Heart left ventricle (tissue), 16 donors: ENCODE results near the gene LRRC26. TPM values are rescaled to one million over a fixed set of nuclear protein-coding genes. Genes with fewer than 3 reads are reported as not detected.

Source experiments
- ATAC-seq, 4 donors: fragments of 200-7000 bp; cut with Tn5 transposase; one replicate each; pipeline ENCODE4 v1.9.1; 2020 to 2022; ENCODE audit warnings: moderate library complexity in 4 of 4, mild to moderate bottlenecking in 3 of 4, moderate number of reproducible peaks in 1 of 4
- DNase-seq, 5 donors: peaks; one replicate each; pipeline ENCODE4 v3.0.0-alpha.2; 2020
- H3K27ac ChIP-seq, 12 donors: fragments of 200-600 bp; sonication (generic) in 4 of 12; one replicate each; pipeline versions ENCODE4 v1.5.0 to v1.8.0; 2016 to 2022; ENCODE audit warnings: mild to moderate bottlenecking in 2 of 12
- H3K27me3 ChIP-seq, 9 donors: fragments of 200-600 bp; sonication (generic) in 2 of 9; one replicate each; pipeline versions ENCODE4 v1.5.1 to v1.8.0; 2016 to 2022; ENCODE audit warnings: mild to moderate bottlenecking in 3 of 9
- H3K36me3 ChIP-seq, 9 donors: fragments of 200-600 bp; sonication (generic) in 2 of 9; one replicate each; pipeline versions ENCODE4 v1.5.0 to v1.8.0; 2018 to 2022; ENCODE audit warnings: mild to moderate bottlenecking in 2 of 9
- H3K4me1 ChIP-seq, 12 donors: fragments of 200-600 bp; sonication (generic) in 4 of 12; one replicate each; pipeline versions ENCODE4 v1.5.0 to v1.8.0; 2016 to 2022; ENCODE audit warnings: mild to moderate bottlenecking in 3 of 12
- H3K4me3 ChIP-seq, 12 donors: fragments of 200-600 bp; sonication (generic) in 4 of 12; one replicate each; pipeline versions ENCODE4 v1.5.0 to v1.8.0; 2017 to 2022; ENCODE audit warnings: mild to moderate bottlenecking in 9 of 12, moderate library complexity in 4 of 12
- H3K9me3 ChIP-seq, 12 donors: fragments of 200-600 bp; sonication (generic) in 4 of 12; one replicate each; pipeline versions ENCODE4 v1.5.0 to v1.8.0; 2016 to 2022; ENCODE audit warnings: mild to moderate bottlenecking in 1 of 12
- CTCF ChIP-seq, 12 donors: fragments of 200-600 bp; sonication (generic) in 4 of 12; IDR thresholded peaks; one replicate each; pipeline versions ENCODE4 v1.5.0 to v1.8.0; 2018 to 2022; ENCODE audit warnings: antibody characterized with exemption in 12 of 12, mild to moderate bottlenecking in 5 of 12
- POLR2A ChIP-seq, 2 donors: fragments of 450-650 bp; IDR thresholded peaks; one replicate each; pipeline ENCODE4 v1.6.1; 2017; ENCODE audit warnings: antibody characterized with exemption in 2 of 2, mild to moderate bottlenecking in 2 of 2, moderate library complexity in 2 of 2
- WGBS, 4 donors: extraction: QIAGEN DNeasy Blood & Tissue Kit in 2 of 4; methylation state at CpG; one replicate each; pipeline versions ENCODE4 v1.1.5 to v1.1.7; 2013 to 2018; 5-methylcytosine and 5-hydroxymethylcytosine counted together
- intact Hi-C, 10 donors: fragments of 100-400 bp; cut with DNase I; formaldehyde crosslinking; loops; one replicate each; pipeline versions ENCODE4 v1.11.1 to v1.14.2; 2022
- polyA plus RNA-seq, 2 donors: library from polyadenylated mRNA; stranded (reverse); fragments of 200-250 nt; gene quantifications; one replicate each; pipeline ENCODE4 v1.2.3, GENCODE V29; 2013
- total RNA-seq, 9 donors: library from RNA; depleted of rRNA in 2 of 9; stranded (reverse); fragments of >200 nt in 2 of 9; fragmentation: NEBNext Ultra II Directional in 3 of 9; extraction: Animal tissue kit (Norgen Biotek cat#: 25700) in 3 of 9; gene quantifications; one replicate each; pipeline versions ENCODE4 v1.1.0 to v1.2.4, GENCODE V29; 2016 to 2023
- donor health status: ischemic (EF 13 %, LVEDD 7.1; RV severe dilation, severe dysfunction).
- donor health status: healthy with polysubstance abuse.
- donor health status: DM: no; HTN: yes; CAD: no.
- donor health status: DM: no; HTN: no; CAD: no.
- donor health status: ischemic (EF 25% LVEDD 6.9; RV normal size, moderate dysfunction).
- donor health status: ischemic (EF 25% LVEDD 5.7; RV mildly dilated, moderate dysfunction).
- donor health status: healthy.
- donor health status: DM: yes; HTN: yes; CAD: no.
- donor health status: ischemic (EF 35%, LVEDD 5.7; RV mildly dilated, moderate dysfunction).
- donor health status: nonischemic (EF 11% LVEDD 7.7; RV severe dilation, severe dysfunction).
- donor health status: DM: yes; HTN: yes; CAD: no.
- donor health status: PGD.
- donor health status: ischemic (EF 29% LVEDD 5.4; RV normal size, mild dysfunction).
- donor health status: nonischemic (EF 23%, LVEDD 6.1; RV moderate dilation, normal function).

LRRC26 gene
- total and polyA plus RNA-seq, 11 donors: not detected

- H3K4me3 ChIP-seq: no peak overlapping the region
- 76 to 85% (median 79%) methylated on average over 13 of the region's 13 CpGs for WGBS, 4 donors
- no peaks in the 10 kb centered on the region for H3K9me3 ChIP-seq
- no peaks in the 10 kb centered on the region for H3K27me3 ChIP-seq
- intact Hi-C loops: no loop called here
- TF ChIP-seq CTCF (IDR thresholded peaks at IDR 0.05) (no peak), POLR2A (IDR thresholded peaks at IDR 0.05) (no peak)
- no peak for DNase-seq
- no peak for ATAC-seq
- H3K27ac ChIP-seq: no peak overlapping the region
- peaks cover 0 to 11% (median 5%) of the 10 kb centered on the region in 12 donors for H3K4me1 ChIP-seq
- peaks cover 0 to 32% (median 3%) of the 10 kb centered on the region in 9 donors for H3K36me3 ChIP-seq
These were observed 41.7 kb upstream of the LRRC26 start for GRCh38 chr9:137211532-137211931.

GRCh38 chr9:137206602-137207001 is 36.8 kb upstream of the LRRC26 start:
- H3K36me3 ChIP-seq: peaks cover 0 to 24% (median 0%) of the 10 kb centered on the region in 9 donors
- ATAC-seq (no peak), DNase-seq (no peak)
- TF ChIP-seq CTCF (IDR thresholded peaks at IDR 0.05) (no peak), POLR2A (IDR thresholded peaks at IDR 0.05) (no peak)
- H3K27ac ChIP-seq: no peak overlapping the region
- WGBS, 4 donors: 66 to 69% (median 67%) methylated on average over 7 of the region's 7 CpGs
- H3K4me3 ChIP-seq: peak overlapping the region in 9 of 12 donors; percentile 73 to 100 (median 98)
- intact Hi-C loops: no loop called here
- H3K27me3 ChIP-seq: no peaks in the 10 kb centered on the region
- H3K9me3 ChIP-seq: no peaks in the 10 kb centered on the region
- H3K4me1 ChIP-seq: peaks cover 7 to 57% (median 44%) of the 10 kb centered on the region in 12 donors

GRCh38 chr9:137205126-137206069 is 35.5 kb upstream of the LRRC26 start, which contains the start of the genes NDOR1 and TMEM203:
Gene NDOR1, plus strand, starts transcription at chr9:137205700. Its CDS starts 78 bp downstream, at chr9:137205778.
Gene TMEM203, minus strand, starts transcription at chr9:137205648. Its CDS starts 234 bp downstream, at chr9:137205414.
- peak within 1 kb of the TSS; percentile 72 to 94 (median 87) for H3K27ac ChIP-seq
- peaks cover 7 to 64% (median 50%) of the 10 kb centered on the region in 12 donors for H3K4me1 ChIP-seq
- no peaks in the 10 kb centered on the region for H3K9me3 ChIP-seq
- peak in 3 of 4 donors; percentile 48 to 69 (median 68) for ATAC-seq
- H3K4me3 ChIP-seq: peak within 1 kb of the TSS; percentile 73 to 100 (median 98)
- H3K27me3 ChIP-seq: no peaks in the 10 kb centered on the region
- whole genome bisulfite sequencing, 4 donors: 0% methylated on average over 45 to 98 of the region's 98 CpGs
- DNase-seq: peak; percentile 92 to 97 (median 94)
- H3K36me3 ChIP-seq: peaks cover 0 to 24% (median 0%) of the 10 kb centered on the region in 9 donors
- intact Hi-C loops: loop anchor here in 2 of 10 donors (2.0 kb wide), 1 partner anchor 17 kb away; the partner anchor contains the start of gene RNF208 (in 2 of the 2)
- TF ChIP-seq POLR2A (IDR thresholded peaks at IDR 0.05) (peak; percentile 35 to 83), CTCF (IDR thresholded peaks at IDR 0.05) (no peak)

- peak overlapping the region; percentile 73 to 100 (median 98) for H3K4me3 ChIP-seq
- H3K27me3 ChIP-seq: no peaks in the 10 kb centered on the region
- ATAC-seq (no peak), DNase-seq (no peak)
- H3K4me1 ChIP-seq: peaks cover 7 to 66% (median 52%) of the 10 kb centered on the region in 12 donors
- peaks cover 0 to 17% (median 0%) of the 10 kb centered on the region in 9 donors for H3K36me3 ChIP-seq
- no peaks in the 10 kb centered on the region for H3K9me3 ChIP-seq
- no peak for TF ChIP-seq CTCF (IDR thresholded peaks at IDR 0.05)
- intact Hi-C loops: loop anchor here in 2 of 10 donors (2.0 kb wide), 1 partner anchor 18 kb away; the partner anchor contains the start of gene RNF208 (in 2 of the 2)
- H3K27ac ChIP-seq: peak overlapping the region in 10 of 12 donors; percentile 75 to 94 (median 87)
- 7 to 21% (median 9%) methylated on average over 14 to 21 of the region's 21 CpGs for WGBS, 4 donors
These were observed 34.9 kb upstream of the LRRC26 start for GRCh38 chr9:137204731-137205125.
